Psoas muscle (tissue), 8 donors: Measurements from ENCODE around the gene FAS. TPM values are rescaled to one million over a fixed set of nuclear protein-coding genes. Genes with fewer than 3 reads are reported as not detected.

ENCODE experiments used
- ATAC-seq, 4 donors: fragments of 200-7000 bp; cut with Tn5 transposase; one replicate each; pipeline ENCODE4 v1.9.1; 2020; ENCODE audit warnings: moderate library complexity in 3 of 4, mild to moderate bottlenecking in 2 of 4
- DNase-seq, 2 donors: peaks; one replicate each; pipeline ENCODE4 v3.0.0-alpha.2; 2020
- H3K27ac ChIP-seq: fragments of 200-600 bp; one replicate; pipeline ENCODE4 v1.8.0; 2022
- H3K27me3 ChIP-seq, 3 donors: fragments of 200-600 bp in 1 of 3; one replicate each; pipeline versions ENCODE4 v1.6.1 to v1.8.0; 2013 to 2022; ENCODE audit warnings: low read length in 2 of 3, mild to moderate bottlenecking in 2 of 3, moderate library complexity in 1 of 3; ENCODE audit not compliant: insufficient read depth in 3 of 3
- H3K36me3 ChIP-seq, 2 donors: fragments of 200-600 bp in 1 of 2; one replicate each; pipeline versions ENCODE4 v1.6.1 to v1.8.0; 2013 to 2022; ENCODE audit warnings: low read depth in 1 of 2, mild to moderate bottlenecking in 1 of 2, moderate library complexity in 1 of 2; ENCODE audit not compliant: insufficient read depth in 1 of 2
- H3K4me1 ChIP-seq: fragments of 200-600 bp; one replicate; pipeline ENCODE4 v1.8.0; 2022
- H3K4me3 ChIP-seq: fragments of 200-600 bp; one replicate; pipeline ENCODE4 v1.8.0; 2022; ENCODE audit warnings: mild to moderate bottlenecking
- H3K9me3 ChIP-seq: fragments of 200-600 bp; one replicate; pipeline ENCODE4 v1.8.0; 2022
- WGBS, 3 donors: extraction: QIAGEN DNeasy Blood & Tissue Kit; methylation state at CpG; one replicate each; pipeline versions ENCODE4 v1.1.6 to v1.1.7; 2013; 5-methylcytosine and 5-hydroxymethylcytosine counted together
- intact Hi-C, 2 donors: fragments of 100-400 bp; cut with DNase I; formaldehyde crosslinking; loops; one replicate each; pipeline versions ENCODE4 v1.11.0 to v1.14.2; 2022
- polyA plus RNA-seq, 3 donors: library from polyadenylated mRNA; stranded (reverse); fragments of 200-250 nt; gene quantifications; one replicate each; pipeline ENCODE4 v1.2.3, GENCODE V29; 2013
- total RNA-seq, 4 donors: library from RNA; stranded (reverse); fragmentation: NEBNext Ultra II Directional in 2 of 4; extraction: Animal tissue kit (Norgen Biotek cat#: 25700) in 2 of 4; gene quantifications; one replicate each; pipeline versions ENCODE4 v1.2.1 to v1.2.4, GENCODE V29; 2021 to 2023
- TF ChIP-seq, protein P1 (sequence below): fragments of 200-600 bp; IDR thresholded peaks from one replicate; pipeline ENCODE4 v1.8.0; 2022; ENCODE audit warnings: antibody characterized with exemption
- donor health status: healthy with polysubstance abuse.
- donor health status: DM: no; HTN: no; CAD: no; lungs with moderate emphysema.
- donor health status: Bipolar disorder and iron deficiency.
- donor health status: healthy.
- donor health status: DM: yes; HTN: yes; CAD: no.
- donor health status: DM: no; HTN: no; CAD: no.
- donor health status: DM: no; HTN: no; CAD: no.
- donor health status: DM: yes; HTN: yes; CAD: no.

Gene FAS
- total and polyA plus RNA-seq, 7 donors: 1.1 to 3.8 (median 1.6) TPM

DNA sequence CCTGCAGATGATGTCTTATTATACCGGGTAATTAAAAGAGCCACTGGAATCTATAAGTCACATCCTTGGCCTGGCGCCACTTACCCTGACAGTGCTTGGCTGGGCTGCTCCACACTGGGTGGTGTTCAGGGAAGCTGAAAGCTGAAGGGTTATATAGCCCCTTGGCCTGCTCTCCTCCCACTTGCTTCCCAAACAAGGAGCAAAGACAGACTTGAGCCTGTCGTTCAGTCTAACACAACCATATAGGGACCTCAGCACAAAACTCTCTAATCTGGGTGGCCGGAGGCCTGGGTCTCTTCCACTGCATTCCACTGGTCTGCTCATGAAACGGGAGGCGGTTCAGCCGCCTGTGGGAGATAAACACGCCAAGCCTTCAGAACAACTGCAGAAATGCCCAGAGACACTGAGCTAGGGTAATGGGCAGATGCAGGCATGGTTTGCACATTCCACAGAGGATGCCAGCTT is 37.9 kb upstream of the FAS start, which contains the start of gene ACTA2:
ACTA2 (minus strand) TSS at position 127 of the 465 bp plus-strand sequence. CDS start 3,843 bp downstream, outside the sequence.
- DNase-seq: no peak
- H3K9me3 ChIP-seq: no peaks in the 10 kb centered on the region
- no peaks in the 10 kb centered on the region for H3K27me3 ChIP-seq
- peak within 1 kb of the TSS; percentile 55 for H3K4me3 ChIP-seq
- H3K27ac ChIP-seq: peak within 1 kb of the TSS; percentile 66
- no peaks in the 10 kb centered on the region for H3K4me1 ChIP-seq
- intact Hi-C loops: no loop called here
- WGBS, 3 donors: 35 to 61% (median 37%) methylated on average over 8 of the region's 8 CpGs
- ATAC-seq: peak in 3 of 4 donors; percentile 24 to 37 (median 28)
- TF ChIP-seq, protein P1, sequence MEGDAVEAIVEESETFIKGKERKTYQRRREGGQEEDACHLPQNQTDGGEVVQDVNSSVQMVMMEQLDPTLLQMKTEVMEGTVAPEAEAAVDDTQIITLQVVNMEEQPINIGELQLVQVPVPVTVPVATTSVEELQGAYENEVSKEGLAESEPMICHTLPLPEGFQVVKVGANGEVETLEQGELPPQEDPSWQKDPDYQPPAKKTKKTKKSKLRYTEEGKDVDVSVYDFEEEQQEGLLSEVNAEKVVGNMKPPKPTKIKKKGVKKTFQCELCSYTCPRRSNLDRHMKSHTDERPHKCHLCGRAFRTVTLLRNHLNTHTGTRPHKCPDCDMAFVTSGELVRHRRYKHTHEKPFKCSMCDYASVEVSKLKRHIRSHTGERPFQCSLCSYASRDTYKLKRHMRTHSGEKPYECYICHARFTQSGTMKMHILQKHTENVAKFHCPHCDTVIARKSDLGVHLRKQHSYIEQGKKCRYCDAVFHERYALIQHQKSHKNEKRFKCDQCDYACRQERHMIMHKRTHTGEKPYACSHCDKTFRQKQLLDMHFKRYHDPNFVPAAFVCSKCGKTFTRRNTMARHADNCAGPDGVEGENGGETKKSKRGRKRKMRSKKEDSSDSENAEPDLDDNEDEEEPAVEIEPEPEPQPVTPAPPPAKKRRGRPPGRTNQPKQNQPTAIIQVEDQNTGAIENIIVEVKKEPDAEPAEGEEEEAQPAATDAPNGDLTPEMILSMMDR: no peak
- H3K36me3 ChIP-seq: no peaks in the 10 kb centered on the region

DNA sequence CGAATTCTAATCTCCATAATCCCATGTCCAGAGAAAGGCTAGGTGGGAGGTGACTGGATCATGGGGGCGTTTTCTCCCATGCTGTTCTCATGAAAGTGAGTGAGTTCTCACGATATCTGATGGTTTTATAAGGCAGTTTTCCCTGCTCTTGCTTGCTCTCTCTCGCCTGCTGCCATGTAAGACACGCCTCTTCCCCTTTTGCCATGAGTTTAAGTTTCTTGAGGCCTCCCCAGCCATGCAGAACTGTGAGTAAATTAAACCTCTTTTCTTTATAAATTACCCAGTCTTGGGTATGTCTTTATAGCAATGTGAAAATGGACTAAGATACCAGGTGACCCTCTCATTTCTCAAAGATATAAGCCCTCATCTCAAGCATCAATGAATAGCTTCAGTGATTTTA is 36.9 kb upstream of the FAS start:
- peak overlapping the region; percentile 18 for H3K27ac ChIP-seq
- H3K9me3 ChIP-seq: no peaks in the 10 kb centered on the region
- H3K4me1 ChIP-seq: no peaks in the 10 kb centered on the region
- WGBS, 3 donors: 75 to 84% (median 77%) methylated on average over 5 of the region's 5 CpGs
- H3K27me3 ChIP-seq: no peaks in the 10 kb centered on the region
- no peak overlapping the region for H3K4me3 ChIP-seq
- no peaks in the 10 kb centered on the region for H3K36me3 ChIP-seq
- intact Hi-C loops: no loop called here
- ATAC-seq: no peak
- TF ChIP-seq, protein P1: no peak
- no peak for DNase-seq

DNA sequence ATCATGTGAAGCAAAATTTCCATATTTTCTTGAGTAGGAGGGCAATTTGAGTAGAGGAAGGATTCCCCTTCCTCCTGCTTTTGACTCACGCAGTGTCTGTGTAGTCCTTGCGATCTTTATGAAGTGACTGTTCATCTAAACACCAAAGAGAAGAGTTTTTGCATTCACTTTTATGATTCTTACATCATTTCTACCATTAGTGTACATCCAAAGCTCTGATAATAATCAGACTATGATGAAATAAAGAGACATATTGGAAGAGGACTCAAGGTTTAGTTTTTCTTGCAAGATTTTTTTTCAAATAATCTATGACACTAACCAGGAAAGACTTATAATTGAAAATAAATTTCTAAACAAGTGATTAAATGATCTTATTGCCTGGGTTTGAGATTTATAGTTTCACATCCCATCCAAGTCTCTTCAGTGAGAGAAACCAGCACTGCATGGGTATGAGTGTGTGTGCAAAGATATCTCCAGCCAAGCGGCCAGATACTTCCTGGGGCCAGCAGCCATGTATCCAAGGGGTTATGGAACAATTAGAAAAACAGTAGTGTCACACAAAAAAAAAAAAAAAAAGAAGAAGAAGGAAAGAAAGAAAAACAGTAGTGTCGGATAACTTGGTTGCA is 36.0 kb upstream of the FAS start:
- Histone ChIP-seq H3K9me3 (no peaks in the 10 kb centered on the region), H3K4me3 (no peak overlapping the region), H3K27ac (no peak overlapping the region), H3K27me3 (no peaks in the 10 kb centered on the region), H3K36me3 (no peaks in the 10 kb centered on the region), H3K4me1 (no peaks in the 10 kb centered on the region)
- DNase-seq (no peak), ATAC-seq (no peak)
- intact Hi-C loops: no loop called here
- 78 to 92% (median 85%) methylated on average over 4 of the region's 4 CpGs for WGBS, 3 donors
- TF ChIP-seq, protein P1: no peak

DNA sequence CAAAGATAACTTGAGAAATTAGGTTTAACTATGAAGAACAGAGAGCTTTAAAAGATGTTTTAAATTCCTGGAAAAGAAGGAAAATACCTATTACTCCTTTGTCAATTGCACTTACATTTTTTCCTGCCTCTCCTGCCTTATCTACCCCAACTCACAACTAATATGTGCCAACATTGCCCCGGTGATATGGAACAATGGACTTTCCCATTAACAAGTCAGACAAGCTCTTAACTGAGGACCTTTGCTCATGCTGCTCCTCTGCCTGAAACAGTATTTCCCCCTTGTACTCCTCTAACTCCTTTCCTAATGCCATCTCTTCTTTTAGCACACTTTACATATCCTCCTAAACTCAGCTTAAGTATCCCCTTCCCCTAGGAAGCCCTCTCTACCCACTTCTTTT is 33.2 kb upstream of the FAS start:
- H3K4me3 ChIP-seq: no peak overlapping the region
- DNase-seq: no peak
- H3K27me3 ChIP-seq: no peaks in the 10 kb centered on the region
- no peak for ATAC-seq
- 92 to 96% (median 95%) methylated on average over 1 of the region's 1 CpG for WGBS, 3 donors
- intact Hi-C loops: no loop called here
- H3K4me1 ChIP-seq: no peaks in the 10 kb centered on the region
- TF ChIP-seq, protein P1: no peak
- no peak overlapping the region for H3K27ac ChIP-seq
- no peaks in the 10 kb centered on the region for H3K36me3 ChIP-seq
- H3K9me3 ChIP-seq: no peaks in the 10 kb centered on the region

DNA sequence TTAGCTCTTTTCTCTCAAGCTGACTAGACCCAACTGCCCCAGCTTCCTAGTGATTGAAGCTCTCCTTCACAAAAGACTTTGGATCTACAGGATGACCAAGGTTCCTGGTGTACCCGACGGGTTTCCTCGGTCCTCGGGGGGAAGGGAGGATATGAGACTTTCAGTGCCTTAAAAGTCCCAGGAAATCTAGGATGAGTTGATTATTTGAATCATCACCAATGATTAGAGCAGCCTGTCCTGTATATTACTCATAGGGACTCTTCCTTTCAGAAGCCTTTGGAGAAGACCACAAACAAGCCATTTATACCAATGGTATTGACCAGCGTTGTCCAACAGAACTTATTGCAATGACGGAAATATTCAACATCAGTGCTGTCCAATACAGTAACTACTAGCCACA is 31.9 kb upstream of the FAS start:
- no peak for ATAC-seq
- Histone ChIP-seq H3K4me3 (no peak overlapping the region), H3K27ac (no peak overlapping the region), H3K9me3 (no peaks in the 10 kb centered on the region), H3K4me1 (no peaks in the 10 kb centered on the region), H3K27me3 (no peaks in the 10 kb centered on the region), H3K36me3 (no peaks in the 10 kb centered on the region)
- WGBS, 3 donors: 97 to 100% (median 98%) methylated on average over 6 of the region's 6 CpGs
- intact Hi-C loops: no loop called here
- TF ChIP-seq, protein P1: no peak
- no peak for DNase-seq
